HCT116 (cell line): ENCODE measurements around the gene IL18BP. TPM values are rescaled to one million over a fixed set of nuclear protein-coding genes. Genes with fewer than 3 reads are reported as not detected.

Experiments used
- ATAC-seq: fragments of 200-7000 bp; cut with Tn5 transposase; 2 replicates; pipeline ENCODE4 v1.9.1; 2020; ENCODE audit warnings: mild to moderate bottlenecking, moderate library complexity
- BruUV-seq: library from RNA; stranded (reverse); fragments of 400-500 nt; replicated peaks from 2 replicates; lab custom pipeline; 2021; lab: Mats Ljungman, UMichigan
- CTCF ChIA-PET: fragments of 300-600 bp; sonication (Branson Sonifier 250); formaldehyde crosslinking; loops from one replicate; lab custom pipeline; 2021; ENCODE audit warnings: antibody characterized with exemption; lab: Charles Lee
- POLR2A ChIA-PET: fragments of 300-600, 350-600 bp; sonication (Branson Sonifier 250); formaldehyde crosslinking; loops from one replicate; lab custom pipeline; 2021; ENCODE audit warnings: antibody characterized with exemption; lab: Charles Lee
- RAD21 ChIA-PET, 2 experiments: fragments of 300-600 bp; sonication (Branson Sonifier 250); formaldehyde crosslinking; loops; one replicate each; lab custom pipeline; 2023; ENCODE audit warnings: low total read pairs in 2 of 2; ENCODE audit not compliant: uncharacterized antibody in 2 of 2, unreplicated experiment in 2 of 2, low non-redundant PET in 1 of 2; lab: Charles Lee
- DNase-seq: peaks from one replicate; pipeline ENCODE4 v3.0.0-alpha.2; 2010; ENCODE audit warnings: low read depth, low spot score
- H2AFZ ChIP-seq: fragments of 200-600 bp; shearing (Covaris generic), sonication (generic); 2 replicates; pipeline ENCODE4 v1.6.1; 2017; ENCODE audit warnings: low read depth, mixed run types, mixed read lengths, antibody characterized with exemption, low read length; ENCODE audit not compliant: poor library complexity, severe bottlenecking
- H3K27ac ChIP-seq: 2 replicates; pipeline ENCODE4 v1.5.1; 2012; ENCODE audit warnings: low read depth, low read length
- H3K27me3 ChIP-seq: fragments of 200-600 bp; sonication (generic); 2 replicates; pipeline ENCODE4 v1.6.1; 2016; ENCODE audit warnings: mixed run types, low read length, mixed read lengths; ENCODE audit not compliant: insufficient read depth
- H3K36me3 ChIP-seq, 2 experiments: fragments of 200-500 bp in 1 of 2; fragments of 200-600 bp in 1 of 2; sonication (Bioruptor generic) in 1 of 2; sonication (generic) in 1 of 2; 2 replicates each; pipeline versions ENCODE4 v1.5.1 to v1.6.1; 2014 to 2016; ENCODE audit warnings: low read length in 2 of 2, inconsistent platforms in 1 of 2, mixed read lengths in 1 of 2, mixed run types in 1 of 2; ENCODE audit not compliant: insufficient read depth in 2 of 2, control insufficient read depth in 1 of 2
- H3K4me1 ChIP-seq, 2 experiments: fragments of 200-600 bp in 1 of 2; sonication (generic) in 1 of 2; 2 replicates each; pipeline versions ENCODE4 v1.5.1 to v1.6.1; 2012 to 2017; ENCODE audit warnings: low read length in 2 of 2, inconsistent platforms in 1 of 2, mild to moderate bottlenecking in 1 of 2, mixed read lengths in 1 of 2, mixed run types in 1 of 2, moderate library complexity in 1 of 2; ENCODE audit not compliant: insufficient read depth in 2 of 2, control insufficient read depth in 1 of 2
- H3K4me2 ChIP-seq: fragments of 200-600 bp; sonication (generic); 2 replicates; pipeline ENCODE4 v1.6.1; 2017; ENCODE audit warnings: mixed run types, low read length, mixed read lengths
- H3K4me3 ChIP-seq, 2 experiments: fragments of 200-600 bp in 1 of 2; sonication (generic) in 1 of 2; replicated peaks in 1 of 2; 2 replicates each; pipeline ENCODE4 v1.5.1; 2011 to 2016; ENCODE audit warnings: low read length in 2 of 2, control low read depth in 1 of 2, low read depth in 1 of 2, mild to moderate bottlenecking in 1 of 2, mixed read lengths in 1 of 2, mixed run types in 1 of 2
- H3K79me2 ChIP-seq: fragments of 200-600 bp; sonication (generic); 2 replicates; pipeline ENCODE4 v1.6.1; 2017; ENCODE audit warnings: mild to moderate bottlenecking, mixed run types, low read length, moderate library complexity, mixed read lengths; ENCODE audit not compliant: insufficient read depth
- H3K9ac ChIP-seq: fragments of 200-600 bp; sonication (generic); 2 replicates; pipeline ENCODE4 v1.6.1; 2016; ENCODE audit warnings: low read length, mixed read lengths
- H3K9me2 ChIP-seq: fragments of 200-600 bp; sonication (generic), shearing (Covaris generic); 2 replicates; pipeline ENCODE4 v1.6.1; 2017; ENCODE audit warnings: mixed run types, mild to moderate bottlenecking, moderate library complexity; ENCODE audit not compliant: insufficient read depth
- H3K9me3 ChIP-seq, 2 experiments: fragments of 200-500 bp in 1 of 2; fragments of 200-600 bp in 1 of 2; sonication (Bioruptor generic) in 1 of 2; sonication (generic) in 1 of 2; 2 replicates each; pipeline ENCODE4 v1.6.1; 2014 to 2017; ENCODE audit warnings: low read length in 2 of 2, mixed read lengths in 2 of 2, inconsistent platforms in 1 of 2, low read depth in 1 of 2, mild to moderate bottlenecking in 1 of 2, mixed run types in 1 of 2, moderate library complexity in 1 of 2; ENCODE audit not compliant: control insufficient read depth in 1 of 2, insufficient read depth in 1 of 2
- H4K20me1 ChIP-seq: fragments of 200-600 bp; sonication (generic), shearing (Covaris generic); 2 replicates; pipeline ENCODE4 v1.6.1; 2017; ENCODE audit warnings: mixed run types, mild to moderate bottlenecking, moderate library complexity; ENCODE audit not compliant: insufficient read depth
- ATF3 ChIP-seq: IDR thresholded peaks from 2 replicates; pipeline ENCODE4 v1.6.1; 2012
- CBX3 ChIP-seq: IDR thresholded peaks from 2 replicates; pipeline ENCODE4 v1.6.1; 2012; ENCODE audit warnings: low read depth
- CTCF ChIP-seq, 3 experiments: fragments of 200-600 bp in 1 of 3; sonication (generic) in 1 of 3; IDR thresholded peaks in 2 of 3; conservative IDR thresholded peaks in 1 of 3; 2 replicates each; pipeline ENCODE4 v1.5.1; 2012 to 2017; ENCODE audit warnings: low read depth in 2 of 3, low read length in 2 of 3, antibody characterized with exemption in 1 of 3, borderline replicate concordance in 1 of 3, control low read depth in 1 of 3, mild to moderate bottlenecking in 1 of 3, mixed read lengths in 1 of 3, mixed run types in 1 of 3, moderate library complexity in 1 of 3; ENCODE audit not compliant: insufficient read depth in 1 of 3
- EGR1 ChIP-seq: IDR thresholded peaks from 2 replicates; pipeline ENCODE4 v1.6.1; 2012; ENCODE audit warnings: low read depth
- ELF1 ChIP-seq: IDR thresholded peaks from 2 replicates; pipeline ENCODE4 v1.6.1; 2012; ENCODE audit warnings: low read depth, borderline replicate concordance
- EZH2 ChIP-seq: fragments of 200-600 bp; sonication (generic); IDR thresholded peaks from 2 replicates; pipeline ENCODE4 v1.6.1; 2017; ENCODE audit warnings: antibody characterized with exemption, mixed run types
- EZH2phosphoT487 ChIP-seq: fragments of 200-600 bp; IDR thresholded peaks from 2 replicates; pipeline ENCODE4 v1.6.1; 2018; ENCODE audit warnings: antibody characterized with exemption, borderline replicate concordance
- FOSL1 ChIP-seq: IDR thresholded peaks from 2 replicates; pipeline ENCODE4 v1.6.1; 2012; ENCODE audit warnings: low read depth
- MAX ChIP-seq: IDR thresholded peaks from 2 replicates; pipeline ENCODE4 v1.6.1; 2012
- POLR2A ChIP-seq: IDR thresholded peaks from 2 replicates; pipeline ENCODE4 v1.7.0; 2011; ENCODE audit warnings: borderline replicate concordance; ENCODE audit not compliant: insufficient read depth, insufficient read length; ENCODE audit errors: extremely low read depth
- POLR2AphosphoS5 ChIP-seq: IDR thresholded peaks from 2 replicates; pipeline ENCODE4 v1.6.1; 2011; ENCODE audit warnings: mild to moderate bottlenecking, low read depth, low read length, moderate library complexity
- RAD21 ChIP-seq: IDR thresholded peaks from 2 replicates; pipeline ENCODE4 v1.6.1; 2012; ENCODE audit warnings: low read depth, mild to moderate bottlenecking
- SIN3A ChIP-seq: IDR thresholded peaks from 2 replicates; pipeline ENCODE4 v1.6.1; 2012; ENCODE audit warnings: low read depth
- SP1 ChIP-seq: IDR thresholded peaks from 2 replicates; pipeline ENCODE4 v1.6.1; 2012; ENCODE audit warnings: low read depth
- YY1 ChIP-seq: IDR thresholded peaks from 2 replicates; pipeline ENCODE4 v1.6.1; 2011; ENCODE audit warnings: low read length, low read depth, moderate library complexity, mild to moderate bottlenecking; ENCODE audit not compliant: insufficient replicate concordance; ENCODE audit errors: extremely low read depth
- ZFX ChIP-seq: fragments of 450-650 bp; IDR thresholded peaks from 2 replicates; pipeline ENCODE4 v1.6.1; 2017
- intact Hi-C: fragments of 100-400 bp; cut with micrococcal nuclease; formaldehyde crosslinking; loops from 2 replicates; pipeline ENCODE4 v1.10.0; 2022
- total RNA-seq: library from RNA; stranded (reverse); gene quantifications from one replicate; pipeline ENCODE4 v1.2.1, GENCODE V29; 2021; ENCODE audit not compliant: unreplicated experiment

Gene IL18BP
- total RNA-seq, 1 experiment from 2014 or later: 9.8 TPM

- BruUV-seq: no TSS peak
- Histone ChIP-seq H3K27ac (no peak overlapping the region), H3K4me3 (no peak overlapping the region)
These were observed 34.1 kb upstream of the IL18BP start for GRCh38 chr11:71964641-71965040.

GRCh38 chr11:71971680-71972079, 27.0 kb upstream of the IL18BP start:
- ChIA-PET POLR2A (no interaction called here), CTCF (no interaction called here), RAD21 (no interaction called here)
- no peaks in the 10 kb centered on the region for H3K27me3 ChIP-seq
- no peak overlapping the region for H3K27ac ChIP-seq
- H3K4me2 ChIP-seq: no peak overlapping the region
- no peaks in the 10 kb centered on the region for H3K9me3 ChIP-seq
- H3K36me3 ChIP-seq: peaks cover 3% of the 10 kb centered on the region in 2 experiments; a peak in 2 of 4 replicates
- 0 out of 2 replicates have a peak, but pooled peaks cover 4% of the 10 kb centered on the region for H3K79me2 ChIP-seq
- ATAC-seq (no peak), DNase-seq (no peak)
- no TSS peak for BruUV-seq
- H2AFZ ChIP-seq: no peak overlapping the region
- H3K4me1 ChIP-seq: no peaks in the 10 kb centered on the region
- H3K4me3 ChIP-seq: no peak overlapping the region
- no peaks in the 10 kb centered on the region for H3K9me2 ChIP-seq
- H3K9ac ChIP-seq: no peak overlapping the region
- no peaks in the 10 kb centered on the region for H4K20me1 ChIP-seq
- TF ChIP-seq POLR2A (no peak), EGR1 (no peak), SIN3A (no peak), ATF3 (no peak), RAD21 (no peak), YY1 (no peak), POLR2AphosphoS5 (no peak), ZFX (no peak), SP1 (no peak), ELF1 (no peak), FOSL1 (no peak), MAX (no peak), CBX3 (no peak), EZH2phosphoT487 (no peak), CTCF (IDR thresholded peaks at IDR 0.05 in 2 of 3, conservative IDR thresholded peaks at IDR 0.05 in 1 of 3; ENCODE audit: borderline replicate concordance in 1 of 3, insufficient read depth in 1 of 3, low read depth in 2 of 3, low read length in 2 of 3) (no peak), EZH2 (no peak)
- intact Hi-C loops: no loop called here

More at GRCh38 chr11:71964641-71965040, 34.1 kb upstream of the IL18BP start:
- H3K4me2 ChIP-seq: no peak overlapping the region
- H3K9me3 ChIP-seq: no peaks in the 10 kb centered on the region
- peaks cover 1 to 10% of the 10 kb centered on the region in 2 experiments; a peak in 3 of 4 replicates for H3K36me3 ChIP-seq
- intact Hi-C loops: no loop called here
- ChIA-PET CTCF (no interaction called here), RAD21 (no interaction called here), POLR2A (no interaction called here)
- H3K9me2 ChIP-seq: no peaks in the 10 kb centered on the region
- TF ChIP-seq ATF3: no peak
- H4K20me1 ChIP-seq: no peaks in the 10 kb centered on the region; the same call in 1 of the 2 replicates
- no peak overlapping the region for H2AFZ ChIP-seq
- H3K27me3 ChIP-seq: no peaks in the 10 kb centered on the region
- H3K79me2 ChIP-seq: 0 out of 2 replicates have a peak, but pooled peaks cover 4% of the 10 kb centered on the region
- peaks cover 0 to 6% of the 10 kb centered on the region in 2 experiments; a peak in 1 of 4 replicates for H3K4me1 ChIP-seq
- DNase-seq (no peak), ATAC-seq (no peak)
- H3K9ac ChIP-seq: no peak overlapping the region
